Skeletal muscle tissue (tissue), 4 donors: ENCODE measurements around the gene TMEM190. TPM values are rescaled to one million over a fixed set of nuclear protein-coding genes. Genes with fewer than 3 reads are reported as not detected.
A peak's percentile ranks its signal among the peaks of the same experiment; 100 is the strongest.
"Not testable (repeated sequence)": the region's sequence is repeated elsewhere in the genome, so short reads cannot be mapped to it uniquely, and the experiment has no call there.

Experiments used
- H3K27ac ChIP-seq: one replicate; pipeline ENCODE4 v1.7.0; 2013; ENCODE audit warnings: mild to moderate bottlenecking, low read depth, low read length, inconsistent platforms
- H3K27me3 ChIP-seq, 3 donors: one replicate each; pipeline ENCODE4 v1.7.0; 2013; ENCODE audit warnings: low read length in 3 of 3; ENCODE audit not compliant: control insufficient read depth in 3 of 3, insufficient read depth in 3 of 3
- H3K36me3 ChIP-seq, 3 donors: one replicate each; pipeline ENCODE4 v1.7.0; 2013; ENCODE audit warnings: low read length in 3 of 3; ENCODE audit not compliant: control insufficient read depth in 3 of 3, insufficient read depth in 3 of 3
- H3K4me1 ChIP-seq, 3 donors: one replicate each; pipeline ENCODE4 v1.7.0; 2013; ENCODE audit warnings: low read length in 3 of 3, mild to moderate bottlenecking in 3 of 3; ENCODE audit not compliant: control insufficient read depth in 3 of 3, insufficient read depth in 3 of 3
- H3K4me3 ChIP-seq, 3 donors: one replicate each; pipeline ENCODE4 v1.7.0; 2013; ENCODE audit warnings: low read length in 3 of 3
- H3K9ac ChIP-seq, 3 donors: one replicate each; pipeline ENCODE4 v1.7.0; 2013; ENCODE audit warnings: low read length in 3 of 3, mild to moderate bottlenecking in 3 of 3, moderate library complexity in 2 of 3, low read depth in 1 of 3
- H3K9me3 ChIP-seq, 3 donors: one replicate each; pipeline ENCODE4 v1.7.0; 2013; ENCODE audit warnings: low read length in 3 of 3; ENCODE audit not compliant: control insufficient read depth in 3 of 3
- total RNA-seq: library from RNA; depleted of rRNA; stranded (reverse); fragments of >200 nt; gene quantifications from one replicate; pipeline ENCODE4 v1.2.3, GENCODE V29; 2014
- donor health status: Osteomylitis.

TMEM190 gene
- total RNA-seq, 1 donor from 2014 or later = not detected

- H3K27ac ChIP-seq = no peak overlapping the region
- no peaks in the 10 kb centered on the region for H3K9me3 ChIP-seq
- H3K4me3 ChIP-seq = no peak overlapping the region
- H3K9ac ChIP-seq = peak overlapping the region in 1 of 3 donors; percentile 10
- peaks cover 20 to 42% (median 26%) of the 10 kb centered on the region in 3 donors for H3K4me1 ChIP-seq
- H3K36me3 ChIP-seq = peaks cover 30 to 47% (median 32%) of the 10 kb centered on the region in 3 donors
- no peaks in the 10 kb centered on the region for H3K27me3 ChIP-seq
Observed at GRCh38 chr19:55391702-55392615, 15.3 kb downstream of the TMEM190 start.

GRCh38 chr19:55392820-55393761, 16.5 kb downstream of the TMEM190 start:
- Histone ChIP-seq H3K4me1 (peaks cover 9 to 30% (median 15%) of the 10 kb centered on the region in 3 donors), H3K27ac (no peak overlapping the region), H3K36me3 (peaks cover 18 to 37% (median 22%) of the 10 kb centered on the region in 3 donors), H3K9ac (no peak overlapping the region), H3K4me3 (no peak overlapping the region), H3K27me3 (no peaks in the 10 kb centered on the region), H3K9me3 (no peaks in the 10 kb centered on the region)

DNA sequence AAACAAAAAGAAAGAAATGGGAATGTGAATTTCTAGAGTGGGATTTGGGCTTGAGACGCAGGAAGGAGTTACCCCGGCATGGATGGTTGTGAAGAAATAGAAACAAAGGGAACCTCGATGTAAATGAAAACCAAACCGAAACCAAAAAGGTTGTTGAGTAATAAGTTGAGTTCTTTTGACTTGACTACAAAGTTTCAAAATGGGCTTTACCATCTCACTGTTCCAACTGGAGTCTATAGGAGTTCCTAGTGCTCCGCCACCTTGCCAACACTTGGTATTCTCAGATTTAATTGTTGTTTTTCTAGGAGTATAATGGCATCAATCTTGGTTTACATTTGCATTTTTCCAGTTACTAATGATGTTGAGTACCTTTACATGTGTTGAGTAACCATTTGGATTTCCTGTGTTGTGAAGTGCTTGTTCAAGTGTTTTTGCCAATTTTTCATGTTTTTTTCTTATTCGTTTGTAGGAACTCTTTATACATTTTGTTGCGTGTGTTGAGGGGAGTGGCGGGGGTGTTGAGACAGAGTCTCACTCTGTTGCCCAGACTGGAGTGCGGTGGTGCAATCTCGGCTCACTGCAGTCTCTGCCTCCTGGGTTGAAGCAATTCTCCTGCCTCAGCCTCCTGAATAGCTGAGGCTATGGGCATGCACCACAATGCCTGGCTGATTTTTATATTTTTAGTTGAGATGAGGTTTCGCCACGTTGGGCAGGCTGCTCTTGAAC, 21.7 kb downstream of the TMEM190 start:
- H3K27me3 ChIP-seq = no peaks in the 10 kb centered on the region
- H3K27ac ChIP-seq = no peak overlapping the region
- no peaks in the 10 kb centered on the region for H3K4me1 ChIP-seq
- peaks cover 4 to 10% (median 8%) of the 10 kb centered on the region in 3 donors for H3K36me3 ChIP-seq
- H3K9ac ChIP-seq = no peak overlapping the region
- H3K9me3 ChIP-seq = no peaks in the 10 kb centered on the region
- no peak overlapping the region for H3K4me3 ChIP-seq

GRCh38 chr19:55400281-55401087, 23.9 kb downstream of the TMEM190 start:
- Histone ChIP-seq H3K9ac (no peak overlapping the region), H3K27me3 (no peaks in the 10 kb centered on the region), H3K4me1 (no peaks in the 10 kb centered on the region), H3K36me3 (peaks cover 6 to 16% (median 8%) of the 10 kb centered on the region in 3 donors), H3K4me3 (no peak overlapping the region), H3K27ac (no peak overlapping the region), H3K9me3 (no peaks in the 10 kb centered on the region)

DNA sequence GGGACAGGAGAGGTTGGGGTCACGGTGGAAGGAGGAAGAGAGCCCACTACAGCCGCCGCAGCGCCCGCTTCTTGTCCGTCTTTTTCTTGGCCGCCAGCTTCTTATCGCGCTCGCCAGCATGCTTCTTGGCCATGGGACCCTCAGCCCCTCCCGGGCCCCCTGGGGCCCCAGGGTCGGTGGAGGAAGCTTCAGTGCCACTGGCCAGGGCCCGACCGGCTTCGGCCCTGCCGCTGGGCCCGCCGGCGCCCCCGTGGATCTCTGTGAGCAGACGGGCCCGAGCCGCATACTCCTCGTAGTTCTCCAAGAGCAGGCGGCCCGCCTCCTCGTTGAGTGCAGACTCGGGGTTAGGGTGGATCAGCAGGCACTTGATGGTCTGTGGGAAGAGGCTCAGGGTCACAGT, 24.8 kb downstream of the TMEM190 start:
- not testable (repeated sequence) for H3K27ac ChIP-seq, H3K9ac ChIP-seq
- H3K36me3 ChIP-seq = peaks cover 8 to 17% (median 10%) of the 10 kb centered on the region in 3 donors

GRCh38 chr19:55402509-55402908, 25.9 kb downstream of the TMEM190 start:
- Histone ChIP-seq H3K4me1 (peaks cover 6 to 9% (median 8%) of the 10 kb centered on the region in 3 donors), H3K9me3 (no peaks in the 10 kb centered on the region), H3K27me3 (no peaks in the 10 kb centered on the region), H3K36me3 (peaks cover 8 to 17% (median 10%) of the 10 kb centered on the region in 3 donors), H3K9ac (no peak overlapping the region), H3K27ac (no peak overlapping the region), H3K4me3 (no peak overlapping the region)

More for the DNA sequence above, 24.8 kb downstream of the TMEM190 start:
- H3K4me1 ChIP-seq, H3K9me3 ChIP-seq, H3K4me3 ChIP-seq, H3K27me3 ChIP-seq: not testable (repeated sequence)

DNA sequence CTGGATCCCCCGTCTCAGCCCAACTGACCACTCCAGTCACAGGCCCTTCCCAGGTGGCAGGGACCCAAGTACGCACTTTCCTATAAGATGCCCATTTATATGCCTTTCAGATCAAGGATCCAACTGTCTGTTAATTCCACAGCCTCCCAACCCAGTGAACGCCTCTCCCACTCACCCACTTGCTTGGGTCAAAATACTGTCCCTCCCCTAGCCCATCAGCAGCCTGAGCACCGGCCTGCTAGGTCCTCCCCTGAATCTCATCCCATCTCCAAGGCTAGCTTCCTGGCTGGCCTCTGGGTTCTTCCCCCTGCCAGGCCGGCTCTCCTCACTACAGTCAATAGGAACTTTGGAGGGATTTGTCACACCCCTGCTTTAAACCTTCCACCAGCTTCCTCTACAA, 29.0 kb downstream of the TMEM190 start:
- Histone ChIP-seq H3K36me3 (peaks cover 6 to 17% (median 8%) of the 10 kb centered on the region in 3 donors), H3K4me1 (peaks cover 11 to 15% (median 15%) of the 10 kb centered on the region in 3 donors), H3K9me3 (no peaks in the 10 kb centered on the region), H3K4me3 (no peak overlapping the region), H3K27me3 (peaks cover 0 to 5% (median 0%) of the 10 kb centered on the region in 3 donors), H3K27ac (no peak overlapping the region), H3K9ac (peak overlapping the region in 1 of 3 donors; percentile 16)

- peaks cover 5 to 17% (median 8%) of the 10 kb centered on the region in 3 donors for H3K36me3 ChIP-seq
- H3K9me3 ChIP-seq = no peaks in the 10 kb centered on the region
- peaks cover 11 to 15% (median 15%) of the 10 kb centered on the region in 3 donors for H3K4me1 ChIP-seq
- H3K9ac ChIP-seq = peak overlapping the region in 1 of 3 donors; percentile 82
- no peak overlapping the region for H3K27ac ChIP-seq
- H3K27me3 ChIP-seq = peaks cover 0 to 5% (median 0%) of the 10 kb centered on the region in 3 donors
- peak overlapping the region; percentile 60 to 79 (median 75) for H3K4me3 ChIP-seq
Observed at GRCh38 chr19:55406091-55406825, 29.6 kb downstream of the TMEM190 start.
